ENCODE data around the gene PHF21A.

GRCh38 chr11:46065681-46066080 lies 55.6 kb downstream of the PHF21A start:
- no peak for TF ChIP-seq CTCF (IDR thresholded peaks at IDR 0.05)
- TF ChIP-seq POLR2A (IDR thresholded peaks at IDR 0.05): no peak
